Measurements from ENCODE around the gene GPR142. TPM values are rescaled to one million over a fixed set of nuclear protein-coding genes. Genes with fewer than 3 reads are reported as not detected.

The GPR142 gene
- total and polyA plus RNA-seq, 10 of the 15 experiments (the other 5 are each of a cell fraction or from before 2014, with no cell fraction given): not detected

DNA sequence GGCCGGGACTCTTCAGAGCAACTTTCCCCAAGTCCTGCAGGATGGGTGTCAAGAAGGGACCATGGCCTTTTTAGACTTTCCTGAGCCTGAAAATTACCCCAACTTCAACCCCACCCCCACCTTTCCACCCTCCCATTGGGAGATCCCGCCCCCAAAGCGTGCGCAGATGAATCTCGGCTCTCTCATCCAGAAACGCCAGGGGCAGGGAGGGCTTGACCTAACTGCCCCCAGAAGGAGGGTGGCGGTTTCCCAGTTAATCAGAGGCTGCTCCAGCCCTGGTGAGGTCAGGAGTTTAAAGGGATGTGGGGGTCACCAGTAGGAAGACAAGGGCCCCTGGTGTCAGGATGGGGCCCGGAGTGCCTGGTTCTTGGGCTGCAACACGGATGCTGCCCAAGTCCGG is 40.8 kb upstream of the GPR142 start:
- H3K9me3 ChIP-seq (replicated peaks; ENCODE audit: control insufficient read depth, insufficient read depth, low read length): no peaks in the 10 kb centered on the region
- no peaks in the 10 kb centered on the region for H4K20me1 ChIP-seq (ENCODE audit: control insufficient read depth, insufficient read depth)
- ATAC-seq: no peak
- no peak overlapping the region for H3K9ac ChIP-seq (ENCODE audit: control insufficient read depth, insufficient read depth, low read length)
- SMC1A ChIA-PET (ENCODE audit: uncharacterized antibody, unreplicated experiment): no interaction called here
- H2AFZ ChIP-seq (ENCODE audit: control insufficient read depth, low read depth, low read length): no peak overlapping the region
- H3K36me3 ChIP-seq (ENCODE audit: control insufficient read depth in 2 of 2, insufficient read depth in 2 of 2, low read length in 1 of 2): no peaks in the 10 kb centered on the region
- H3K4me3 ChIP-seq: no peak overlapping the region
- POLR2A ChIA-PET: no interaction called here
- no peak for FAIRE-seq
- peak overlapping the region; percentile 65; the same call in 1 of the 2 replicates for H3K4me2 ChIP-seq (ENCODE audit: control insufficient read depth, insufficient read depth)
- 39% methylated on average over 10 of the region's 10 CpGs for WGBS (ENCODE audit: insufficient coverage, insufficient replicate concordance, low lambda C conversion rate, missing lambda C conversion rate)
- H3K4me1 ChIP-seq (ENCODE audit: control insufficient read depth, insufficient read depth, low read length): no peaks in the 10 kb centered on the region
- no TSS peak for BruUV-seq (replicated peaks)
- CTCF ChIA-PET: no interaction called here
- TF ChIP-seq, protein P1, sequence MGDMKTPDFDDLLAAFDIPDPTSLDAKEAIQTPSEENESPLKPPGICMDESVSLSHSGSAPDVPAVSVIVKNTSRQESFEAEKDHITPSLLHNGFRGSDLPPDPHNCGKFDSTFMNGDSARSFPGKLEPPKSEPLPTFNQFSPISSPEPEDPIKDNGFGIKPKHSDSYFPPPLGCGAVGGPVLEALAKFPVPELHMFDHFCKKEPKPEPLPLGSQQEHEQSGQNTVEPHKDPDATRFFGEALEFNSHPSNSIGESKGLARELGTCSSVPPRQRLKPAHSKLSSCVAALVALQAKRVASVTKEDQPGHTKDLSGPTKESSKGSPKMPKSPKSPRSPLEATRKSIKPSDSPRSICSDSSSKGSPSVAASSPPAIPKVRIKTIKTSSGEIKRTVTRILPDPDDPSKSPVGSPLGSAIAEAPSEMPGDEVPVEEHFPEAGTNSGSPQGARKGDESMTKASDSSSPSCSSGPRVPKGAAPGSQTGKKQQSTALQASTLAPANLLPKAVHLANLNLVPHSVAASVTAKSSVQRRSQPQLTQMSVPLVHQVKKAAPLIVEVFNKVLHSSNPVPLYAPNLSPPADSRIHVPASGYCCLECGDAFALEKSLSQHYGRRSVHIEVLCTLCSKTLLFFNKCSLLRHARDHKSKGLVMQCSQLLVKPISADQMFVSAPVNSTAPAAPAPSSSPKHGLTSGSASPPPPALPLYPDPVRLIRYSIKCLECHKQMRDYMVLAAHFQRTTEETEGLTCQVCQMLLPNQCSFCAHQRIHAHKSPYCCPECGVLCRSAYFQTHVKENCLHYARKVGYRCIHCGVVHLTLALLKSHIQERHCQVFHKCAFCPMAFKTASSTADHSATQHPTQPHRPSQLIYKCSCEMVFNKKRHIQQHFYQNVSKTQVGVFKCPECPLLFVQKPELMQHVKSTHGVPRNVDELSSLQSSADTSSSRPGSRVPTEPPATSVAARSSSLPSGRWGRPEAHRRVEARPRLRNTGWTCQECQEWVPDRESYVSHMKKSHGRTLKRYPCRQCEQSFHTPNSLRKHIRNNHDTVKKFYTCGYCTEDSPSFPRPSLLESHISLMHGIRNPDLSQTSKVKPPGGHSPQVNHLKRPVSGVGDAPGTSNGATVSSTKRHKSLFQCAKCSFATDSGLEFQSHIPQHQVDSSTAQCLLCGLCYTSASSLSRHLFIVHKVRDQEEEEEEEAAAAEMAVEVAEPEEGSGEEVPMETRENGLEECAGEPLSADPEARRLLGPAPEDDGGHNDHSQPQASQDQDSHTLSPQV (IDR thresholded peaks at IDR 0.05): no peak
- TF ChIP-seq RUNX3 (IDR thresholded peaks at IDR 0.05; ENCODE audit: low read length) (no peak), LARP7 (IDR thresholded peaks at IDR 0.05) (no peak), MEF2B (IDR thresholded peaks at IDR 0.05; ENCODE audit: partially characterized antibody, poor library complexity, severe bottlenecking) (no peak), ZSCAN29 (IDR thresholded peaks at IDR 0.05) (no peak), HDAC2 (IDR thresholded peaks at IDR 0.05) (no peak), SIX5 (IDR thresholded peaks at IDR 0.05; ENCODE audit: low read depth, low read length, severe bottlenecking) (no peak)
- TF ChIP-seq, protein P2, sequence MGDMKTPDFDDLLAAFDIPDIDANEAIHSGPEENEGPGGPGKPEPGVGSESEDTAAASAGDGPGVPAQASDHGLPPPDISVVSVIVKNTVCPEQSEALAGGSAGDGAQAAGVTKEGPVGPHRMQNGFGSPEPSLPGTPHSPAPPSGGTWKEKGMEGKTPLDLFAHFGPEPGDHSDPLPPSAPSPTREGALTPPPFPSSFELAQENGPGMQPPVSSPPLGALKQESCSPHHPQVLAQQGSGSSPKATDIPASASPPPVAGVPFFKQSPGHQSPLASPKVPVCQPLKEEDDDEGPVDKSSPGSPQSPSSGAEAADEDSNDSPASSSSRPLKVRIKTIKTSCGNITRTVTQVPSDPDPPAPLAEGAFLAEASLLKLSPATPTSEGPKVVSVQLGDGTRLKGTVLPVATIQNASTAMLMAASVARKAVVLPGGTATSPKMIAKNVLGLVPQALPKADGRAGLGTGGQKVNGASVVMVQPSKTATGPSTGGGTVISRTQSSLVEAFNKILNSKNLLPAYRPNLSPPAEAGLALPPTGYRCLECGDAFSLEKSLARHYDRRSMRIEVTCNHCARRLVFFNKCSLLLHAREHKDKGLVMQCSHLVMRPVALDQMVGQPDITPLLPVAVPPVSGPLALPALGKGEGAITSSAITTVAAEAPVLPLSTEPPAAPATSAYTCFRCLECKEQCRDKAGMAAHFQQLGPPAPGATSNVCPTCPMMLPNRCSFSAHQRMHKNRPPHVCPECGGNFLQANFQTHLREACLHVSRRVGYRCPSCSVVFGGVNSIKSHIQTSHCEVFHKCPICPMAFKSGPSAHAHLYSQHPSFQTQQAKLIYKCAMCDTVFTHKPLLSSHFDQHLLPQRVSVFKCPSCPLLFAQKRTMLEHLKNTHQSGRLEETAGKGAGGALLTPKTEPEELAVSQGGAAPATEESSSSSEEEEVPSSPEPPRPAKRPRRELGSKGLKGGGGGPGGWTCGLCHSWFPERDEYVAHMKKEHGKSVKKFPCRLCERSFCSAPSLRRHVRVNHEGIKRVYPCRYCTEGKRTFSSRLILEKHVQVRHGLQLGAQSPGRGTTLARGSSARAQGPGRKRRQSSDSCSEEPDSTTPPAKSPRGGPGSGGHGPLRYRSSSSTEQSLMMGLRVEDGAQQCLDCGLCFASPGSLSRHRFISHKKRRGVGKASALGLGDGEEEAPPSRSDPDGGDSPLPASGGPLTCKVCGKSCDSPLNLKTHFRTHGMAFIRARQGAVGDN (IDR thresholded peaks at IDR 0.05): no peak
- RAD21 ChIA-PET (ENCODE audit: unreplicated experiment): no interaction called here
- in situ Hi-C loops (cut with MboI) (no loop called here), intact Hi-C loops (cut with micrococcal nuclease; ENCODE audit: unreplicated experiment) (no loop called here)
- H3K27me3 ChIP-seq (replicated peaks in 1 of 2; ENCODE audit: control insufficient read depth in 2 of 2, insufficient read depth in 2 of 2, low read length in 1 of 2): peaks cover 4 to 8% of the 10 kb centered on the region in 2 experiments; a peak in 3 of 4 replicates
- H3K27ac ChIP-seq (ENCODE audit: control insufficient read depth, insufficient read depth): no peak overlapping the region
- DNase-seq (ENCODE audit: low read depth, low spot score): no peak
- no peaks in the 10 kb centered on the region for H3K79me2 ChIP-seq (ENCODE audit: control insufficient read depth, insufficient read depth, low read length)

All from GM12878 (cell line).